HepG2 (cell line): ENCODE measurements around the gene ASTE1. TPM values are rescaled to one million over a fixed set of nuclear protein-coding genes. Genes with fewer than 3 reads are reported as not detected.

ENCODE experiments used
- ATAC-seq: fragments of 200-7000 bp; cut with Tn5 transposase; 3 replicates; pipeline ENCODE4 v1.9.1; 2020; ENCODE audit warnings: mild to moderate bottlenecking, moderate library complexity
- BruUV-seq: library from RNA; stranded (reverse); fragments of 400-500 nt; replicated peaks from 2 replicates; lab custom pipeline; 2021; lab: Mats Ljungman, UMichigan
- CTCF ChIA-PET: fragments of 300-600 bp; formaldehyde crosslinking; extraction: SDS; loops from one replicate; lab custom pipeline; 2021; ENCODE audit warnings: low total read pairs, inconsistent platforms, low intra/inter-chr PET ratio; lab: Yijun Ruan, JAX
- POLR2A ChIA-PET: fragments of 350-600 bp; sonication (Branson Sonifier 250); formaldehyde crosslinking; loops from one replicate; lab custom pipeline; 2020; ENCODE audit warnings: antibody characterized with exemption, inconsistent platforms; lab: Yijun Ruan, JAX
- DNase-seq: peaks from one replicate; pipeline ENCODE4 v3.0.0-alpha.2; 2015; ENCODE audit warnings: low spot score
- FAIRE-seq: peaks from 3 replicates; lab custom pipeline; 2011; peaks lifted over from hg19 to GRCh38; lab: Jason Lieb, UNC
- H2AFZ ChIP-seq: one replicate; pipeline ENCODE4 v1.6.1; 2011; ENCODE audit warnings: low read length, inconsistent platforms
- H3K27ac ChIP-seq: fragments of 300-600 bp; 3 replicates; pipeline ENCODE4 v1.8.0; 2011; ENCODE audit warnings: mixed run types, mild to moderate bottlenecking, mixed read lengths, low read length, inconsistent platforms; ENCODE audit not compliant: insufficient read depth; ENCODE audit errors: extremely low read length
- H3K27me3 ChIP-seq, 2 experiments: fragments of 200-600 bp in 1 of 2; 2 replicates in 1 of 2; 3 replicates in 1 of 2; pipeline versions ENCODE4 v1.6.0 to v1.8.0; 2011; ENCODE audit warnings: low read length in 2 of 2, mild to moderate bottlenecking in 2 of 2, moderate library complexity in 2 of 2, inconsistent platforms in 1 of 2; ENCODE audit not compliant: insufficient read depth in 2 of 2, control insufficient read depth in 1 of 2
- H3K36me3 ChIP-seq, 2 experiments: fragments of 200-600 bp in 1 of 2; replicated peaks in 1 of 2; 2 replicates in 1 of 2; 3 replicates in 1 of 2; pipeline versions ENCODE4 v1.5.1 to v1.8.0; 2011; ENCODE audit warnings: low read length in 2 of 2, inconsistent platforms in 1 of 2; ENCODE audit not compliant: insufficient read depth in 2 of 2, control insufficient read depth in 1 of 2
- H3K4me1 ChIP-seq: 2 replicates; pipeline ENCODE4 v1.5.1; 2012; ENCODE audit warnings: low read length, inconsistent platforms; ENCODE audit not compliant: insufficient read depth
- H3K4me2 ChIP-seq: 2 replicates; pipeline ENCODE4 v1.6.0; 2011; ENCODE audit warnings: low read depth, low read length, inconsistent platforms
- H3K4me3 ChIP-seq, 3 experiments: fragments of 200-600 bp in 1 of 3; sonication (generic), shearing (Covaris generic) in 1 of 3; replicated peaks in 1 of 3; 2 replicates each; pipeline ENCODE4 v1.5.1; 2011 to 2016; ENCODE audit warnings: low read length in 3 of 3, inconsistent platforms in 2 of 3, low read depth in 2 of 3, mild to moderate bottlenecking in 2 of 3, control low read depth in 1 of 3, mixed read lengths in 1 of 3; ENCODE audit not compliant: insufficient read depth in 1 of 3
- H3K79me2 ChIP-seq: one replicate; pipeline ENCODE4 v1.6.1; 2011; ENCODE audit warnings: low read length, inconsistent platforms; ENCODE audit not compliant: insufficient read depth
- H3K9ac ChIP-seq: 2 replicates; pipeline ENCODE4 v1.6.0; 2011; ENCODE audit warnings: mild to moderate bottlenecking, low read depth, low read length, inconsistent platforms; ENCODE audit not compliant: insufficient read depth
- H3K9me3 ChIP-seq: 2 replicates; pipeline ENCODE4 v1.5.1; 2012; ENCODE audit warnings: mild to moderate bottlenecking, low read length
- H4K20me1 ChIP-seq: 2 replicates; pipeline ENCODE4 v1.6.0; 2011; ENCODE audit warnings: inconsistent platforms, mild to moderate bottlenecking, low read length, moderate library complexity; ENCODE audit not compliant: insufficient read depth
- AHR ChIP-seq: IDR thresholded peaks from 2 replicates; pipeline ENCODE4 v1.6.1; 2018; ENCODE audit warnings: missing genetic modification reagents, missing compliant biosample characterization
- ELK4 ChIP-seq: sonication (generic); formaldehyde crosslinking; IDR thresholded peaks from 2 replicates; pipeline ENCODE4 v1.9.0; 2021; ENCODE audit warnings: missing genetic modification reagents, borderline replicate concordance
- FUBP1 ChIP-seq: sonication (generic); formaldehyde crosslinking; IDR thresholded peaks from 2 replicates; pipeline ENCODE4 v1.5.1; 2020; ENCODE audit warnings: missing genetic modification reagents, mild to moderate bottlenecking, borderline replicate concordance
- HNRNPLL ChIP-seq: fragments of 200-400 bp; formaldehyde crosslinking; IDR thresholded peaks from 2 replicates; pipeline ENCODE4 v1.6.1; 2017; ENCODE audit warnings: mild to moderate bottlenecking, low read depth, low read length; ENCODE audit not compliant: poor library complexity, severe bottlenecking
- MAFF ChIP-seq: IDR thresholded peaks from 2 replicates; pipeline ENCODE4 v1.6.1; 2011; ENCODE audit warnings: low read depth, low read length, improper control_type of control experiment
- MYNN ChIP-seq: sonication (generic); formaldehyde crosslinking; IDR thresholded peaks from 2 replicates; pipeline ENCODE4 v1.4.0; 2020; ENCODE audit warnings: mild to moderate bottlenecking, low read depth, missing genetic modification reagents
- ZKSCAN1 ChIP-seq: fragments of 150-350 bp; IDR thresholded peaks from 2 replicates; pipeline ENCODE4 v1.6.1; 2014; ENCODE audit warnings: low read length
- ZNF143 ChIP-seq: sonication (generic); formaldehyde crosslinking; IDR thresholded peaks from 2 replicates; pipeline ENCODE4 v1.4.0; 2020; ENCODE audit warnings: missing genetic modification reagents
- ZNF670 ChIP-seq: sonication (generic); formaldehyde crosslinking; IDR thresholded peaks from 2 replicates; pipeline ENCODE4 v1.8.0; 2022; ENCODE audit warnings: mild to moderate bottlenecking, missing genetic modification reagents, borderline replicate concordance
- ZNF883 ChIP-seq: sonication (generic); formaldehyde crosslinking; IDR thresholded peaks from 2 replicates; pipeline ENCODE4 v1.5.1; 2020; ENCODE audit warnings: mild to moderate bottlenecking, missing genetic modification reagents; ENCODE audit errors: not compliant biosample characterization
- ZSCAN30 ChIP-seq: sonication (generic); formaldehyde crosslinking; IDR thresholded peaks from 2 replicates; pipeline ENCODE4 v1.5.0; 2020; ENCODE audit warnings: mild to moderate bottlenecking, missing genetic modification reagents
- WGBS: methylation state at CpG from one replicate; pipeline ENCODE4 v1.1.6; 2017; ENCODE audit warnings: low lambda C conversion rate; 5-methylcytosine and 5-hydroxymethylcytosine counted together
- in situ Hi-C: cut with HindIII; loops from 2 replicates; pipeline ENCODE4 v1.10.0; 2017; ENCODE audit warnings: low pct_unique_long_range_greater_than_20kb; ENCODE audit not compliant: extremely low pct_ligation_motif_present
- intact Hi-C: fragments of 100-400 bp; cut with micrococcal nuclease; formaldehyde crosslinking; loops from one replicate; pipeline ENCODE4 v1.10.0; 2022; ENCODE audit not compliant: unreplicated experiment
- polyA plus RNA-seq, 8 experiments: library from polyadenylated mRNA; depleted of rRNA in 3 of 8; stranded (reverse) in 7 of 8; unstranded in 1 of 8; fragments of >200 nt; fragmentation: Illumina TruSeq in 4 of 8; extraction: Trizol in 4 of 8; gene quantifications; 2 replicates each; pipeline versions ENCODE4 v1.2.1 to v1.2.3, GENCODE V29; 2011 to 2016; ENCODE audit warnings: low read depth in 4 of 8, missing spikeins in 1 of 8, mixed read lengths in 1 of 8; ENCODE audit not compliant: insufficient read depth in 1 of 8
- total RNA-seq, 5 experiments: library from RNA; depleted of rRNA; stranded (reverse); fragments of >200 nt; fragmentation: Illumina TruSeq; extraction: Trizol; gene quantifications; 2 replicates each; pipeline ENCODE4 v1.2.3, GENCODE V29; 2016; ENCODE audit warnings: low read depth in 1 of 5
- TF ChIP-seq, protein P1 (sequence below): sonication (generic); formaldehyde crosslinking; IDR thresholded peaks from 2 replicates; pipeline ENCODE4 v1.4.0; 2020; ENCODE audit warnings: missing genetic modification reagents, mild to moderate bottlenecking, borderline replicate concordance
- TF ChIP-seq, protein P2 (sequence below): fragments of 450-650 bp; IDR thresholded peaks from 2 replicates; pipeline ENCODE4 v1.6.1; 2017; ENCODE audit warnings: mild to moderate bottlenecking

ASTE1 gene
- total and polyA plus RNA-seq, 2 of the 13 experiments (the other 11 are each of a cell fraction or from before 2014, with no cell fraction given) = 4.0 to 7.9 TPM

DNA sequence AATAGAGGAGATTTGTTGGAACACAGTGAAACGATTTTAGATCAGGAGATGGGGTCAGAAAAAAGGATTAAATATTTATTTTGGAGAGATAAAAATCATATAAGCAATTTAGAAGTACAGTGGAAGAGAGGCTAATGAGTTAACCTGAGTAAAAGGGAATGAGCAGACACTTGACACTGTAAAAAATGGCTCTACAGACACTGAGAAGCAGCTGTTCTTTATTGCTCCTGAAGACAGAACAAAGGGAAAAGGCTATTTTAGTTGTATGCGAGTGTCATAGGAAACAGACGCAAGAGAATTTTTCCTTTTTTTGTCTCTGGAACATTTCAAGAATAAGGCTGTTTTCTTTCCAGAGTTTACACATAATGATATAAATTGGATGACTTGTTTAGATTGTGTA, 34.3 kb downstream of the ASTE1 start:
- Histone ChIP-seq H3K4me2 (no peak overlapping the region), H3K27ac (no peak overlapping the region), H3K27me3 (no peaks in the 10 kb centered on the region), H3K9ac (no peak overlapping the region), H2AFZ (no peak overlapping the region), H3K4me1 (no peaks in the 10 kb centered on the region), H4K20me1 (no peaks in the 10 kb centered on the region), H3K36me3 (peaks cover 0 to 3% of the 10 kb centered on the region in 2 experiments; a peak in 2 of 5 replicates), H3K79me2 (no peaks in the 10 kb centered on the region), H3K9me3 (no peaks in the 10 kb centered on the region), H3K4me3 (no peak overlapping the region)
- TF ChIP-seq FUBP1 (no peak), MAFF (no peak), MYNN (CRISPR knock-in tag) (no peak), ZNF143 (CRISPR knock-in tag) (no peak), AHR (CRISPR knock-in tag) (no peak), ELK4 (CRISPR knock-in tag) (no peak), ZNF670 (CRISPR knock-in tag) (no peak), ZKSCAN1 (no peak), ZNF883 (CRISPR knock-in tag) (no peak), ZSCAN30 (CRISPR knock-in tag) (no peak), HNRNPLL (no peak)
- TF ChIP-seq, protein P1, sequence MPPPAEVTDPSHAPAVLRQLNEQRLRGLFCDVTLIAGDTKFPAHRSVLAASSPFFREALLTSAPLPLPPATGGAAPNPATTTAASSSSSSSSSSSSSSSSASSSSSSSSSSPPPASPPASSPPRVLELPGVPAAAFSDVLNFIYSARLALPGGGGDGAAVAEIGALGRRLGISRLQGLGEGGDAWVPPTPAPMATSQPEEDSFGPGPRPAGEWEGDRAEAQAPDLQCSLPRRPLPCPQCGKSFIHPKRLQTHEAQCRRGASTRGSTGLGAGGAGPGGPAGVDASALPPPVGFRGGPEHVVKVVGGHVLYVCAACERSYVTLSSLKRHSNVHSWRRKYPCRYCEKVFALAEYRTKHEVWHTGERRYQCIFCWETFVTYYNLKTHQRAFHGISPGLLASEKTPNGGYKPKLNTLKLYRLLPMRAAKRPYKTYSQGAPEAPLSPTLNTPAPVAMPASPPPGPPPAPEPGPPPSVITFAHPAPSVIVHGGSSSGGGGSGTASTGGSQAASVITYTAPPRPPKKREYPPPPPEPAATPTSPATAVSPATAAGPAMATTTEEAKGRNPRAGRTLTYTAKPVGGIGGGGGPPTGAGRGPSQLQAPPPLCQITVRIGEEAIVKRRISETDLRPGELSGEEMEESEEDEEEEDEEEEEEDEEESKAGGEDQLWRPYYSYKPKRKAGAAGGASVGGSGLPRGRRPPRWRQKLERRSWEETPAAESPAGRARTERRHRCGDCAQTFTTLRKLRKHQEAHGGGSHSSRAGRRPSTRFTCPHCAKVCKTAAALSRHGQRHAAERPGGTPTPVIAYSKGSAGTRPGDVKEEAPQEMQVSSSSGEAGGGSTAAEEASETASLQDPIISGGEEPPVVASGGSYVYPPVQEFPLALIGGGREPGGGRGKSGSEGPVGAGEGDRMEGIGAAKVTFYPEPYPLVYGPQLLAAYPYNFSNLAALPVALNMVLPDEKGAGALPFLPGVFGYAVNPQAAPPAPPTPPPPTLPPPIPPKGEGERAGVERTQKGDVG (CRISPR knock-in tag) = no peak
- TF ChIP-seq, protein P2, sequence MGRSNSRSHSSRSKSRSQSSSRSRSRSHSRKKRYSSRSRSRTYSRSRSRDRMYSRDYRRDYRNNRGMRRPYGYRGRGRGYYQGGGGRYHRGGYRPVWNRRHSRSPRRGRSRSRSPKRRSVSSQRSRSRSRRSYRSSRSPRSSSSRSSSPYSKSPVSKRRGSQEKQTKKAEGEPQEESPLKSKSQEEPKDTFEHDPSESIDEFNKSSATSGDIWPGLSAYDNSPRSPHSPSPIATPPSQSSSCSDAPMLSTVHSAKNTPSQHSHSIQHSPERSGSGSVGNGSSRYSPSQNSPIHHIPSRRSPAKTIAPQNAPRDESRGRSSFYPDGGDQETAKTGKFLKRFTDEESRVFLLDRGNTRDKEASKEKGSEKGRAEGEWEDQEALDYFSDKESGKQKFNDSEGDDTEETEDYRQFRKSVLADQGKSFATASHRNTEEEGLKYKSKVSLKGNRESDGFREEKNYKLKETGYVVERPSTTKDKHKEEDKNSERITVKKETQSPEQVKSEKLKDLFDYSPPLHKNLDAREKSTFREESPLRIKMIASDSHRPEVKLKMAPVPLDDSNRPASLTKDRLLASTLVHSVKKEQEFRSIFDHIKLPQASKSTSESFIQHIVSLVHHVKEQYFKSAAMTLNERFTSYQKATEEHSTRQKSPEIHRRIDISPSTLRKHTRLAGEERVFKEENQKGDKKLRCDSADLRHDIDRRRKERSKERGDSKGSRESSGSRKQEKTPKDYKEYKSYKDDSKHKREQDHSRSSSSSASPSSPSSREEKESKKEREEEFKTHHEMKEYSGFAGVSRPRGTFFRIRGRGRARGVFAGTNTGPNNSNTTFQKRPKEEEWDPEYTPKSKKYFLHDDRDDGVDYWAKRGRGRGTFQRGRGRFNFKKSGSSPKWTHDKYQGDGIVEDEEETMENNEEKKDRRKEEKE = no peak
- FAIRE-seq (no peak), ATAC-seq (no peak), DNase-seq (no peak)
- ChIA-PET POLR2A (no interaction called here), CTCF (no interaction called here)
- intact Hi-C loops = no loop called here
- no TSS peak for BruUV-seq
- in situ Hi-C loops = no loop called here
- WGBS = 91% methylated on average over 3 of the region's 3 CpGs
